ENCODE measurements around the gene SH2D2A. TPM values are rescaled to one million over a fixed set of nuclear protein-coding genes. Genes with fewer than 3 reads are reported as not detected.

Gene SH2D2A
- total RNA-seq, 1 donor from 2014 or later: 0.41 TPM

- DNase-seq (ENCODE audit: low spot score in 2 of 2) (no peak), FAIRE-seq (no peak)
Observed at GRCh38 chr1:156805766-156806511, 10.7 kb downstream of the SH2D2A start.

DNA sequence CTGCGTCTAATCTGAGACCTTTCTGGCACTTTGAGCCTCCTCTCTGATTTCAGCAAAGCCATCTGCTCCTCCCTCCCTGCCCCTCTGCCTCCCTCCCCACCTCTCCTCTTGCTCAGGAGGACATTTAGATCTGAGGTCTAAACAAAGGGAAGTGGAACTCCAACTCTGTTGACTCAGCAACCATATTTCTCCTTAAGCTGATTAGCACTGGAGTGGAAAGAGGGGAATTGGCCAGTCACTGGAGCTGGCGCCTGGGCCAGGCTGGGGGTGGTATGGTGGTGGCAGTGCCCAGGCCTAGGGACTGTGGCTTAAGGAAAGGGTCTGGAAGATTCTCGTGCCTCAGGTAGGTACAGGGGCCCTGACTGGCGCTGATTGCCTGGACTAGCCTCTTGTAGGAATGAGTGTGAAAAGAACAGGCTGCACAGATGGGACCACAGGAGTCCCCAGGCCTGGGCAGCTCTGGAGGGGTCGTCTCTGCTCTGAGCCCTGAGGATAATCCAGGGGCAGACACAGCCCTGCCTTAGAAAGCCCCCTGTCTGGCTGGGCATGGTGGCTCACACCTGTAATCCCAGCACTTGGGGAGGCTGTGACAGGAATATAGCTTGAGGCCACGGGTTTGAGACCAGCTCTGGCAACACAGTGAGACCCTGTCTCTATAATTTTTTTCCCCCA is 11.9 kb downstream of the SH2D2A start:
- no peak for DNase-seq (ENCODE audit: low spot score in 2 of 2)
- no peak for FAIRE-seq

DNA sequence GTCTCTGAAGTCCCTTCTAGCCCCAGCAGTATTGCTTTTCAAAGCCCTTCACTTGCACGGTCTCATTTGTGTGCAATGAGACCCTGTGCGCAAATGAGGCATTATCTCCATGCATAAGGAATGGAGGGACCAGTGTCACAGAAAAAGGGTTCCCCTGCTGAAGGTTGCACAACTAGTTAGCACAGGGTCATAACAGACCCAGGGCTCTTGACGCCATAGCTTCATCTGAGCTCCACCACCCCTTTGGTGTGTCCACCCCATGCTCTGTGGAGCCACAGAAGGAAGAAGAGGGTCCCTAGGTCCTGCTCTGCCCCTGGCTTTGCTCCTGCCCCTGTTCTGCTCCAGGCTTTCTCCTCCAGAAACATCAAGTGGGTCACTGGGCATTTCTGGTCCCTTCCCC is 12.6 kb downstream of the SH2D2A start:
- no peak for FAIRE-seq
- DNase-seq (ENCODE audit: low spot score in 2 of 2): no peak

GRCh38 chr1:156803086-156803851 is 13.4 kb downstream of the SH2D2A start:
- no peak for DNase-seq (ENCODE audit: low spot score in 2 of 2)
- FAIRE-seq: no peak

GRCh38 chr1:156802421-156802935 is 14.2 kb downstream of the SH2D2A start:
- DNase-seq (ENCODE audit: low spot score in 2 of 2): no peak
- FAIRE-seq: no peak

GRCh38 chr1:156801409-156802121 is 15.1 kb downstream of the SH2D2A start:
- DNase-seq (ENCODE audit: low spot score in 2 of 2): no peak
- FAIRE-seq: no peak

- FAIRE-seq (no peak), DNase-seq (ENCODE audit: low spot score in 2 of 2) (no peak)
Observed at GRCh38 chr1:156797212-156797871, 19.3 kb downstream of the SH2D2A start.

DNA sequence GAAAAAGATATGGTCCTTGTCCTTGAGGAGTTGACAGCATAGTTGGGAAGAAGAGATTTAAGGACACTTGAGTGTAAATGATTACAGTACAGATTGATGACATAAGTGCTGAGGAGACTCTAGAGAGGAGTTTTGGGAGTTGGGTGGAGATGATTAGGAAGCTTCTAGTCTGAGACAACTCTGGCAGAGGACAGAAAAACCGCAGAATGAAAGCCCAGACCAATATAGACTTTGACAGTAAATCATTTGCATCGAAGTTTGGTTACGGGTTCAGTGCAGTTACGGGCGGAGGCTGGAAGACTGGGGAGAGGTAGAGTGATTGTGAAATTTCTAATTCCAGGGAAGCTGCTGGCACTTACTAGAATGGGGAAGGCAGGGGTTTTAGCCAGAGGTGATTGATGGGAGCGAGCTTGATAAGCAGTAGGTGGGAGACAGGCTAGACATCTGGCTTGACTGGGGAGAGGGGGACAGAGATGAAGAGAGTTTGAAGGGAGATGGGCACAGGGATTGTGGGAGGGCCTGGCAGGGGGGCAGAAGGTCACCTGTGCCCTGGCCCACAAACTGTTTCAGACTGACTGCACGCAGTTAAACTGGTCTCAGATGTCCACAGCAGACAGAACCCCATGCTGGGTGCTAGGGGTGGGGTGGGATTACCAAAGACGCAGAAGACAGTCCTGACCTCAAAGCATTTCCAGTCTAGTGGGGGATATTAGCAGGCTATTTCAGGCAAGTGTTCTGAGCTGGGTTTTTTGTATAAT is 20.1 kb downstream of the SH2D2A start:
- DNase-seq (ENCODE audit: low spot score in 2 of 2): no peak
- no peak for FAIRE-seq

DNA sequence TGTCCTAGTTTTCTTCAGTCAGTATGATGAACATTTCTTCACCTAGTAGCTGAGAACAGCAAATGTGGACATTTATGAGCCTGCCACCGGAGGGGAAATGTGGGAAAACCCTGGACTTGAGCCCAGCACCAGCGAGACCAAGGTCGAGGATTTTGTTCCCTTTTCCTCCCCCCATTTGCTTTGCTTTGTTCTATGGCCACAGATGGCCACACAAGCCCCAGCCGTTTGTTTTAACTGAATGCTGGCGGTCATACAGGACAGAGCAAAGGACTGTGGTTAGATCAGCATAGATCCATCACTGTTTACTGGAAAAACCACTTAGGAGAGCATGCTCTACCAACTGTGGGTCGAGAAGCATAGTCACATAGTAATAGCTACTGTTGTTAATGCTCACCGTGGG is 20.9 kb downstream of the SH2D2A start:
- DNase-seq (ENCODE audit: low spot score in 2 of 2) (no peak), FAIRE-seq (no peak)

DNA sequence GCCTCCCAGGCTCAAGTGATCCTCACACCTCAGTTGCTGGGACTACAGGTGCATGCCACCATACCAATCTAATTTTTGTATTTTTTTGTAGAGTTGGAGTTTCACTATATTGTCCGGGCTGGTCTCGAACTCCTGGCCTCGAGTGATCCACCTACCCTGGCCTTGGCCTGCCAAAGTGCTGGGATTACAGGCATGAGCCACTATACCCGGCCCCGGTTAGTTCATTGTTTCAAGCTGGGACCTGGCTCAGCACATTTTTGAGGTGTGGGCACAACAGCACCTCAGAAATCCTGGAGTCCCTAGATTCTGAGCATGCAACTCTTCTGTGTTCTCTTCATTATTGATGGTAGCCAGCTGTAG is 21.3 kb downstream of the SH2D2A start:
- FAIRE-seq (no peak), DNase-seq (ENCODE audit: low spot score in 2 of 2) (no peak)

DNA sequence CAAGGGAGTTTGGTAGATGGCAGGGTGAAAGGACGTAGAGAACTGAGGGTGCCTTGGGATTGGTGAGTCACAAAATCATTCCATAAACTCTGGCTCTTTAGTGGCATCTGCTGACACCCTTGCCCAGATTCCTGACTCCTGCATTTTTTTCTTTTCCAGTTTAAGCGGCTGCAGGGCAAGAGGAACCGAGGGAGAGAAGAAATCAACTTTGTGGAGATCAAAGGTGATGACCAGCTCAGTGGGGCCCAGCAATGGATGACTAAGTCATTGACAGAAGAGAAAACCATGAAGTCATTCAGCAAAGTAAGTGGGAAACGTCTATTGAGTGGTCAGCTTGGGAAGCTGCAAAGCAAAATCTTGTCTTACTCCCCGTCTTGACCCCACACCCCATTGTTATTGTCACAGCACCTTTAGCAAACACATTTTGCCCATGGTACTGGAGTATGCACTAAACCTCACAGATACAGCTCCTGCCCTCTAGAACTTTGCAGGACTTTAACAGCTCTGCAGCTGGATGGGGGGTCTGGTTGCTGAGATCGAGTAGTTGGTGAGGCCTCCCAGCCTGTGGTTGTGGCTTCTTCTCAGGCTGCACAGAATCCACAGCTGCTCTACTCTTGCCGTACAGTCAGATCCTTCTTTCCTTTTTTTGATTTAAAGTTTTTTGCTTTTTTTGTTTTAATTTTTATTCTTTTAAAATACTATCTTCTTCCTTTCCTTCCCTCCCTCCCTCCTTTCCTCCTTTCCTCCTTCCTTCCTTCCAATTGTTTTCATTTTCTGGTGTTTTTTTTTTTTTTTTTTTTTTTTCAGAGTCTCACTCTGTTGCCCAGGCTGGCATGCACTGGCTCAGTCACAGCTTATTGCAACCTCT is 21.9 kb downstream of the SH2D2A start:
- DNase-seq (ENCODE audit: low spot score in 2 of 2): no peak
- no peak for FAIRE-seq

DNA sequence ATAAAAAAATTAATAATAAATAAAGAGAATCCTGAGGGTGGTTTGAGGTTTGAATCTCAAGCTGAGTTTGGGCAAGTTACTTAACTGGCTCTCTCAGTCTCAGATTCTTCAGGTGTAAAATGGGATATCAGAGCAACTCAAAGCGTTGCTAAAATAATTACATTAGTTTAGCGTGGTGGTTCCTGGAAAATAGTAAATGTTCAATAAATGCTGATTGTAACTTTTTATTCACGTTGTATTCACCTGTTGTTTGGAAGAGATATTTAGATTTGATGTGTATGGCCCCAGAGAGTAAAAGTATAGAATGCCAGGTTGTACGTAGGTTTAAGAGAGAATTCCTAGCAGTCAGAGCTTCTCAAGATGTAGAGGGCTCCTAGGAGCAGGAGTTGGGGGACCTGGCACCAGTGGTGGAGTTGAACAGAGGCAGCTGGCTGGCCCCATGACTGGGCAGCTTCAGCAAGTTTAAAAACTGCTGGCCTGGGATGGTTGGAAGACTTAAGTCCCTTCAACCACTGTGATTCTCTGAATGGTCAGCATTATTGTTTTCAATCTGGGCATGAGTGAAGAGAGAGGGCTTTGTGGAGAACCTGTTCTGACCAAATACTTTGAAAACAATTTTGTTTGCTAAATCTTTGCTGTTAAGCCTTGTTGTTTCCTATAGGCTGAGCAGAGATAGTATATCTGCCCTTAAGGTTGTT is 26.9 kb downstream of the SH2D2A start:
- DNase-seq (ENCODE audit: low spot score in 2 of 2) (no peak), FAIRE-seq (no peak)

- DNase-seq (ENCODE audit: low spot score in 2 of 2) (no peak), FAIRE-seq (no peak)
Observed at GRCh38 chr1:156788136-156788535, 28.5 kb downstream of the SH2D2A start.

- no peak for FAIRE-seq
Observed at GRCh38 chr1:156786640-156787039, 30.0 kb downstream of the SH2D2A start.

GRCh38 chr1:156785458-156785857 is 31.2 kb downstream of the SH2D2A start:
- FAIRE-seq: no peak
- no peak for DNase-seq (ENCODE audit: low spot score in 2 of 2)

More at GRCh38 chr1:156786640-156787039, 30.0 kb downstream of the SH2D2A start:
- DNase-seq (ENCODE audit: low spot score in 2 of 2): no peak

DNA sequence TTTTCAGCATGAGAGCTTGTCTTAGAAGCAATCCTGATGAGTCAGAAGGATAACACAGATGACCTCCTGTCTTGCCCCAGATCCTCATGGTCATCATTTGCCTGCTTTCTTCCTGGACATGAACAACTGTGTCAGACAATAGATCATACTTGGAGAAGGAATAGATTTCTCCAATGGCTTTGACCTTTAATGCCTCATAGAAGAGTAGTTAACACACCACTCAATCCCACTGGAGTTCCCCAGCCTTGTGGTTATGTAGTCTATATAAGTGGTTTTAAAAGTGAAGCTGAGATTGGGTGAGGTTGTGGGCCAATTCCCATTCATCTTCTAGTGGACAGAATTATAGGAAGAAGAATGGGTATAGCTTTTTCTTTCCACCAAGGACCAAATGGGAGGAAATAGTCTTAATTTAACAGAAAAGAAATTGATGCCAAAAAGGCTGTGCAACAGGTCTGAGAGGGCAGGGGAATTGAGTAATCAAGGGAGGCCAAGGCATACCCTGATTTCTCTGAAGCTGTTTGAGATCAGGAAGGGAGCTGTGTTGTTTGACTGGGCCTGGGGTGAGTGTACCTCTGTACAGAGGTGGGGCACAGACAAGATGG is 35.0 kb downstream of the SH2D2A start:
- FAIRE-seq (no peak), DNase-seq (ENCODE audit: low spot score in 2 of 2) (no peak)

DNA sequence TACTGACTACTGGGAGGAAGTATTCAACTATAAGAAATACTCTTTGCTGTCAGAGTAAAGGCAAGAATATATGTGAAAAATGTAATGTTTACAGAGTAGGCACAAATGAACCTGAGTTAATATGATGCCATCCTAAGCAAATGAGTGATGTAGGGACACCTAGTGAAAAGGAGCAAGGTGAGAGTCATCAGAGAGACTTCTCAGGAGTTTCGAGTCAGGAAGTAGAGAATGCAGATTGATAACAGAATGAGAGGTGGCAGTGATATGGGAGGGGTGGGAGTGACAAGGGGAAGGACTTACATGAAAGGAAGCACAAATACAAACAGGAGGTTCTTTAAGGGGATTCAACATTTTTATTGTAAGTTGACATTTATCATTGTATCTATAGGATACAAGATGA is 39.1 kb downstream of the SH2D2A start:
- no peak for DNase-seq (ENCODE audit: low spot score in 2 of 2)
- FAIRE-seq: no peak
